GDM1 (cell line): Measurements from ENCODE around the gene TLE5.
A peak's percentile ranks its signal among the peaks of the same experiment; 100 is the strongest.

Experiments
- DNase-seq: peaks from one replicate; lab custom pipeline; 2025; lab: John Stamatoyannopoulos, UW

Gene TLE5, protein sequence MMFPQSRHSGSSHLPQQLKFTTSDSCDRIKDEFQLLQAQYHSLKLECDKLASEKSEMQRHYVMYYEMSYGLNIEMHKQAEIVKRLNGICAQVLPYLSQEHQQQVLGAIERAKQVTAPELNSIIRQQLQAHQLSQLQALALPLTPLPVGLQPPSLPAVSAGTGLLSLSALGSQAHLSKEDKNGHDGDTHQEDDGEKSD

DNA sequence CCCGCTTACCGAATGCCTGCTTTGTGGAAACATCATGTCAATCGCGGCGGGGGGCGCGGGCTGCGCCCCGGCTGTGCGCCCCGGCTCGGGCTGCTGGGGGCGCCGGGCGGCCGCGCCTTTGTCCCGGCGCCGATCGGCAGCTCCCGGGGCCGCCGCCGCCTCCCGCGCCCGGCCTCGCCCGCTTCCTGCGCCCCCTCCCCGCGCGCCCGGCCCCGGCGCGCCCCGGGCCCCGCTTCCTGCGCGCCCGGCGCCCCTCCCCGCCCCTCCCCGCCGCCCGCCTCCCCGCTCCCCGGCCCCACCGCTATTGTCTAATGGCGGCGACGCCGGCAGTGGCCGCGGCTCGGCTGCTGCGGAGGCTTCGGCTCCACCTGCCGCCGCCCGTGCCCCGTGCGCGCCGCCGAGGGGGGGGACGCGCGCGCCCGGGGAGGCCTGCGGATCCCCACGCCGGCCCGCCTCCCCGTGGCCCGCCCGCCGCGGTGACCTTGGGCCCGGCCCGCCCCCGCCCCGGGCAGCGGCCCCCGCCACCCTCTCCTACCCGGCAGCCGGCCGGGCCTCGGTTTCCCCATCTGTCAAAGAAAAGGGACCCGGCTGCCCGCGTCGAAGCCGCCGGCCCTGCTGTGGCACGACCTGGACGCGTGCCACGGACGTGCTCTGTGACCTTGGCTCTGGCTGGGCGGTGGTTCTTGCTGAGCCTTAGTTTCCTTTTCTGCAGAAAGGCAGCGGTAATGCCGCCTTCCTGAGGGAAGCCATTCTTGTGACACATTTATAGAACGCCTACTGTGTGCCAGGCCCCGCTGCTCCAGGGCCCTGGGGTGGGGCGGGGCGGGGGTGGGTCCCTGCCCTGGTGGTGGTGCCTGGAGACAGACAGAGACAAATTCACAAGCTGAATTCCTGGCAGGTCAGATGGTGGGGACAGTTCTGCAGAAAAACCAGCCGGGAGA lies at the start of gene TLE5:
Gene TLE5 (minus strand): TSS at position 331 of the 941 bp plus-strand sequence. CDS start 295 bp downstream, at position 36.
- DNase-seq = peak; percentile 55

DNA sequence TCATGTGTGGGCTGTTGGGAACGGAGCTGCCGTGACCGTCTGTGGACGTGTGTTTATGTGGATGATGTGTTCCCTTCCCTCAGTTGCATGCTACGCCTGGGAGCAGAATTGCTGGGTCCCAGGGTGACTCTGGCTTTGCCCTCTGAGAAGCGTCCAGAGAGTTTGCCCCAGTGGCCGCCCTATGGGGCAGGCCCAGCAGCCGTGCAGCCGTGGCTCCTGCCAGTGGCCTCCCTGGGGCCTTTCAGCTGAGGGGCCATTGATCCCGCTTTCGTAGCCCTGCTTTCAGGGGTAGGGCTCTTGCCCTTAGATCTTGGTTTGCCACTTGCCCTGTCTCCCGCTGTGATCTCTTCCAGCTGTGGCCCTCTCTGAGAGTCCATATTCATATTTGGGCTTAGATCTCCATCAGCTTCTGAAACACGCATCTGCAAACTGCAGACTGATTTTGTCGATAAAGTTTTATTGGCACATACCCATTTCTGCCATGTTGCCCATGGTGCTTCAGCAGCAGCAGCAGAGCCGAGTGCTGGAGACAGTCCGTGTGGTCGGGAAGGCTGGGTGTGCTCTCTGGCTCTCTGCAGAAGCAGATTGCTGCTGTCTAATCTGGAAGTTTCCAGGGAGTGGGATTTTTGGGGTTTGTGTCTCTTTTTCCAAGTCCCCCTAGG lies 49.4 kb upstream of the TLE5 start:
- DNase-seq = no peak

DNA sequence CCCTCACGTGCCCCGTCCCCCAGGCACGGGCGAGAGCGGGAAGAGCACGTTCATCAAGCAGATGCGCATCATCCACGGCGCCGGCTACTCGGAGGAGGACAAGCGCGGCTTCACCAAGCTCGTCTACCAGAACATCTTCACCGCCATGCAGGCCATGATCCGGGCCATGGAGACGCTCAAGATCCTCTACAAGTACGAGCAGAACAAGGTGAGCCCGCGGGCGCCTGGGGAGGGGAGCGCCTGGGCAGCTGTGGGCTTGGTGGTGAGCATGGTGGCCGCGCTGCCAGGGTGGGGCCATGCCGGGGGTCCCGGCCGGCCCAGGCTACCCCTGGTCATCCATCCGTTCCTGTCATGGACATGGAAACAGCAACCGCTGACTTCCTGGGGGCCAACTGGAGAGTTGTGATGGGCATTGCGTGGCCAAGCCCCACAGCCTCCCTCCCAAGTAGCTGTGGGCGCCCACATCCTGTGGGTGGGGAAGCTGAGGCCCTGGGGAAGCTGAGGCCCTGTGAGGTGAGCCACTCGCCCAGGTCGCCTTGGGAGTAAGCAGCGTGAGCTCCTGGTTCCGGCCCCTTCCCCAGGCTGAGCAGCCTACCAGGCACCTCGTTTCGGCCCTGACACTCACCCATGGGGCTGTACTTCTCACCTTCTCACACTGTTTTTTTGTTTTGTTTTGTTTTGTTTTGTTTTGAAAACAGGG lies 48.0 kb upstream of the TLE5 start:
- DNase-seq = no peak

DNA sequence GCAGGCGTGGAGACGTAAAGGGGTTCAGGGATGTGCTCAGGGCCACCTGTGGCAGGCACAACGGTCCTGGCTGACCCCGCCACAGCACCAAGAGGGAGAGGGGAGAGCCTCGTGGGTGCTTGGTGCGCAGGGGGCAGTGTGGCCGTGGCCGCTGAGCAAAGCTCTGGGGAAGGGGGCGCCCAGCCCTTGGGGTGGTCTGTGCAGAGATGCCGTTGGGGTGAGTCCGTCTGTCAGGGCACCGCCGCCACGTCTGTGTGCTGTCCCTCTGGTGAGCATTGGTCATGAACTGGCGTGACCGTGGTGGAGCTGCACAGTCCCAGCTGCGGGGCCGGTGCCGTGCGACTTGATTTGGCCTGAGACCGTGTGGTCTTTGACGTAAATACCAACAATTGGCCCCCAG lies 47.2 kb upstream of the TLE5 start:
- DNase-seq = no peak

DNA sequence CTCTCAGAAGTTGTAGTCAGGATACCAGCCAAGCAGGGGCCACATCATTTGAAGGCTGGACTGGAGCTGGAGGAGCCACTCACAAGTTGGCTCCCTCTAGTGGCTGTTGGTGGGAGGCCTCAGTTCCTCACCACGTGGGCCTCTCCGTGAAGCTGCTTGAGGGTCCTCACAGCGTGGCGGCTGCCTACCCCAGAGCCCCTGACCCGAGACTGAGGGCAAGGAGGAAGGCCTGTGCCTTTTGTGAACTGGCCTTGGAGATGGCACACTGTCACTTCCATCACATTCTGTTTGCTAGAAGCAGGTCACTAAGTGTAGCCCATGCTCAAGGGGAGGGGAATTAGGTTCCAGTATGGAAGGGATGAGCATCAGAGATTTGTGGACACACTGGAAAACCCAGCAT lies 46.5 kb upstream of the TLE5 start:
- peak; percentile 58 for DNase-seq

DNA sequence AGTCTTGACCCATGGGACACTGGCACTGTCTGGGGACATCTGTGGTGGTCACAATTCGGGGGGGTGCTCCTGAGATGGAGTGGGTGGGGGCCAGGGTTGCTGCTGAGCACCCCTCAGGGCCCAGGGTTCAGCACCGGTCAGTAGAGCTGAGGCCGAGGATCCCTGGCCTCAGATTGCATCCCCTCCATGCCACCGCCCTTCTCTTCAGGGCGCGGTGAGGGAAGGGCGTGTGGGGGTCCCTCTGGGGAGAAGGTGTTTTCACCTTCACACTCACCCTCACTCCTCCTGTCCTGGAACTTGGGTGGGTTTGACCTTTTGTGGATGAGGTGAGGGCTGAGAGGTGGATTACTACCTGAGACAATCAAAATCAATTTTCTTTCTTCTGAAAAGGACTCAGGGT lies 45.4 kb upstream of the TLE5 start:
- DNase-seq = no peak

DNA sequence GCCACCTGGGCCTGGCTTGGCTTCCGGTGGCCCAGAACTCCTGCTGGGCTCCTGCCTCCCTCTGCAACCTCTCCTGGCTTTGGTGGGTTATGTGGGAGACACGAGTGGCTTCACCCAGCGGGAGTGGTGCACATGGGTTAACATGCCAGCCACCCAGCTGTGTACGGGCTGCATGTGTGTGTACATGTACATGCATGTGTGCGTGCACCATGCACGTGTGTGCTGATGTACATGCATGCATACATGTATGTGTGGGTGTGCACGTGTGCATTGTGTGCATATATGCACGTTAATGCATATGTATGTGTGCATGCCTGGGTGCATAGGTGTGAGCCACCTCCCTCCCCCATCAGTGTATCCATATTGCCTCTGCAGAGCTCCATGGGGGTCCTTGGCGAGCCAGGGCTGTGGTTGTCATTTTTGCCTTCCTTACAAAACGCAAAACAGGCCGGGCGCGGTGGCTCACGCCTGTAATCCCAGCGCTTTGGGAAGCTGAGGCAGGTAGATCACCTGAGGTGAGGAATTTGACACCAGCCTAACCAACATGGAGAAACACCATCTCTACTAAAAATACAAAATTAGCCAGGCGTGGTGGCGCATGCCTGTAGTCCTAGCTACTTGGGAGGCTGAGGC lies 44.3 kb upstream of the TLE5 start:
- no peak for DNase-seq

DNA sequence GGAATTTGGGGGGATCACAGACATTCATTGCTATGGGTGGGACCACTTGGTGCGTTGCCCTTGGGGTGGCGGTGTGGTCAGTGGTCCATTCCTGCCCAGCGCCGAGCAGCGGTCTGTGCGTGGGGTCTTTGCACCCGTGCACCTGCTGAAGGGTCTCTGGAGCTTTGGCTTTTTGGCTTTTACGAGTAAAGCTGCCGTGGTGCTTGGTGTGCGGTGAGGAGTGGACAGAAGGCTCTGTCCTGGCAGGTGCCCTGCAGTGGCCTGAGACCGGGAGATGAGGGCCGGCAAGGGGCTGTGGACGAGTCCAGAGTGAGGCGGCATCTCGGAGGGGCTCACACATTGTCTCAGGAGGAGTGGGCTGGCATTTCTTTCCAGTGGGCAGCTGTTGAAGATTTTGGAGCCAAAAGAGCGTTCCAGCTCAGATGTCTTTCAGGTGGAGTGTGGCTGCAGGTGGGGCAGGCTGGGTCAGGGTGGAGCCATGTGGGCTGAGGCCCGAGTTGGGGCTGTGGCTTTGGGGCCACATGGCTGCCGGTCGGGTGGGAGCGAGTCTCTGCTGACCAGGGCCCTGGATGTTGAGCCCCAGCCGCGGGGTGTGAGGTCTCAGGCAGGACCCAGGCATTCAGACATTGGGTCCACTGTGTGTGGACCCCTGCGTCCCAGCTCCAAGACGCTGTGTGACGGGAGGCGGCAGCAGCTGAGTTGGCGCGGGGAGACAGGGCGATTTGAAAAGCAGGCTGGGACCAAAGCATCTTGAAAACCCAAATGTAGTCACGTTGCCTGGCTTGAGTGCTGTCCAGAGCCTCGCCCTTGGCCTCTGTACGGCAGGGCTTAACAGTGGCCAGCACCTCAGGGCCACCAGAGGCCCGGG lies 43.6 kb upstream of the TLE5 start:
- no peak for DNase-seq

GRCh38 chr19:3104708-3104983 lies 42.4 kb upstream of the TLE5 start:
- no peak for DNase-seq

DNA sequence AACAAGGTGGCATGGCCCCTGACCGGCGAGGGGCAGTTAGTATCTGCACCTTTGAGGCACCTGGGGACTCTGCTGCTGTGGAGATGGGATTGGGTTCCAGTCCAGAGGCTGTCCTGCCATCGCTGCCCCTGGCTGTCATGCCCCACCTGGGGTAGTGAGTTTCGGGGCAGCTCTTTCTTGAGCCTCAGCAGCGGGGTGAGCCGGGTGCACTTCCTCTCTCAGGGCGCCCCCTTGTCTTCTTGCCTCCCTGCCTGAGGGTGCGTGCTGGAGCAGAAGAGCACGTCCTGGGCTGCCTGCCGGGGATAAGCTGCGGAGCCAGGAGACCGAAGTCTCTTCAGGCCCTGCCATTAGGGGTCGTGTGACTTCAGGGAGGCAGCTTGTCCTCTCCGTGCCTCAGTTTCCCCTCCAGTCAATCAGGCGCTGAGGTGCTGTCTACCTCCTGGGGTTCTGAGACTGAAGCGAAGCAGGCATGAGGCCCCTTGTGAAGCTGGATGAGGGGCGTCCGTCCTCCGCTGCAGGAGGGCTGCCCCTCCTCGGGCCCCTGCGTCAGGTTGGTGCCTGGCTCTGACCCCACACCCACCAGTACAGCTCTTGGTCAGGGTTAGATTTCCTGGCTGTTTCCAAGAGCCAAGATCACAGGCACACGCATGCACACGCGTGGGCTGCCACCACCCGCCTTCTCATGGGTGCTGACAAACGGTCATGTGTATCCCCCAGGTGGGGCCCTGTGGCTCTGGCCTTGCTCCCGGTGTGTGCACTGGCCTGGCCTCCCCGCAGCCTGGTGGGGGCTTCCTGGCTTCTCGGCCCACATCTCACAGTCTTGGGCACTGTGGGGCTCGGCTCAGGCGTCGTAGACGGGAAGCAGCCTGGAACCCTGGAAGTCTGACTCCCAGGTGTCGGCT lies 40.2 kb upstream of the TLE5 start:
- no peak for DNase-seq

GRCh38 chr19:3100747-3101730 lies 38.7 kb upstream of the TLE5 start:
- no peak for DNase-seq

- no peak for DNase-seq
Observed at GRCh38 chr19:3100331-3100730, 38.0 kb upstream of the TLE5 start.

- no peak for DNase-seq
Observed at GRCh38 chr19:3099347-3100145, 37.3 kb upstream of the TLE5 start.

DNA sequence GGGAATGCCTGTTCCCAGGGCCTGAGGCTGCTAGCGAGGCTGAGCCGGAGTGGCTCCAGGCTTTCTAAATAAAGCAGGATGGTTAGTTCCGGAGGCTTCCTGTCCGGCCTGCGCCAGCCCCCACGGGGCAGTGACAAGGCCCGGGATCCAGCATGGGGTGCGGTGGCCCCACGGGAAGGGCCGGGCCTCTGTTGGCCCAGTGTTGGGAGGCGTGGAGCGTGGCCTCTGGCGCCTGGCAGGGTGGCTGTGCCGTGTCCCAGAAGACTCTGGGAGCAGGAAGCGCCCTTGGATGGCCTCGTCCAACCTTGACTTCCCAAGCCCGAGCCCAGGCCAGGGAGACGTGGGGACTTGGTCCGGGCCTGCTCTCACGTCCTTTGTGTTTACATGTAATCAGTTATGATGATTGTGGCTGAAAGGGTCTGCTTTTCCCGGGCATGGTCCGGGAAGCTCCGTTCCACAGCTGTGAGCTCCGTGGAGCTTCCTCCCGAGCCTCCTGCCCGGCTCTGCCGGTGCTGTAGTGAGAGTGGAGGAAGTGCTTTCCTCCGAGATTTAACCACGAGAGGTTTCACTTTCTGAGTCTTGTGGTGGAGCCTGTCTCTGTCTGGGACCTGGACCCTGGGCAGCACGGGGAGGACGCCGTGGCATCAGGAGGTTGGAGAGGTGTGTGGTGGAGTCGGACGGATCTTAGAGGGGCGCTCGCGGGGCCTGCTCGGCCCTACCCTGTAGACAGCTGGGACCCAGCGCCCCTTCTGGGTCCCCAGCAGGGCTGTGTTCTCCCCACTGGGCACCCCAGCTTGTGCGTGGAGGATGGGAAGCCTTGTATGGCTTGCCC lies 36.4 kb upstream of the TLE5 start:
- DNase-seq = peak; percentile 17

- DNase-seq = no peak
Observed at GRCh38 chr19:3098141-3098514, 35.8 kb upstream of the TLE5 start.

DNA sequence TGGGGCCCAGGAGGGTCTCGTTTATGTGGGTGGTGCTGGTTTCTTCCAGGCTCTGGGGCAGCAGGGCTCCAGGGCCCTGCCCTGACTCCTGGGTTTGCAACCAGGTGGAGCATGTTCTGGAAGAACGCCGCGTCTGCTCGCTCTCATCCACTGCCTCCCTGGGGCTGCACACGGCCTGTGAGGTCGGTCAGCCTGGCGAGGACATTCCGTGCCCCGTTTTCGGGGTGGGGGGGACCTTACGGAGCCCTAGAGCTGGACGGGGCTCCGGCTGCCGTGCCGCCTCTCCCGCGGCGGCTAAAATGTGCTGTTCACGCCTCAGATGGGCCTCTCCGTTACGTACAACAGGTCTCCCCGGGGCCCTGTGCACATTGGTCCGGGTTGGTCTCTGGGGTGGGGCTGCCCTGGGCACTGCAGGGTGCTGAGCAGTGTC lies 35.2 kb upstream of the TLE5 start:
- DNase-seq = no peak

DNA sequence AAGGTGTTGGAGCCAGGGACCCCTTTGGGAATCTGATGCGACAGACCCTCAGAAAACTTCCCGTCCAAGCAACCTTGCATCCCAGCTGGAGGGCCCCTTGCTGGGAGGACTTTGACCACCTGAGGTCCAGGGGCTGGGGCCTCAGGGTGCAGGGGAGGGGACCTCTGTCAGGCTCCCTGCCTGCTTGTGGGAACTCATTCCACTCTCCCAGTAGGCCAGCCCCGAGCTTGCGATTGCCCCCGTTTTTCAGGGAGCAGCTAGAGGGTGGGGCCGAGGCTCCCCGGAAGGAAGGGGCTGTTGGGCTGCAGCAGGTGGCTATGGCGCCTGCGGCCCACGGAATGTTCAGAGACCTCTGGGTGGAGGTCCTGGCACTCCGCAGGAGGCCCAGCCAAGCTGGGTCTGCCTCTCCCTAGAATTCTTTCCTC lies 34.6 kb upstream of the TLE5 start:
- DNase-seq = no peak
